ENCODE measurements around the gene EDEM3. TPM values are rescaled to one million over a fixed set of nuclear protein-coding genes. Genes with fewer than 3 reads are reported as not detected.

The EDEM3 gene
- total and polyA plus RNA-seq, 9 donors, result 7.1 to 22.7 (median 18.5) TPM

- no peaks in the 10 kb centered on the region for H3K9me3 ChIP-seq
- no peaks in the 10 kb centered on the region for H3K27me3 ChIP-seq
- no peak overlapping the region for H3K4me3 ChIP-seq
- no peaks in the 10 kb centered on the region for H3K36me3 ChIP-seq
- intact Hi-C loops (cut with DNase I), result no loop called here
- TF ChIP-seq EP300 (IDR thresholded peaks at IDR 0.05) (no peak), POLR2A (IDR thresholded peaks at IDR 0.05) (no peak), CTCF (IDR thresholded peaks at IDR 0.05) (no peak)
- no peaks in the 10 kb centered on the region for H3K4me1 ChIP-seq (ENCODE audit: insufficient read depth)
- 80 to 85% (median 81%) methylated on average over 9 of the region's 9 CpGs for WGBS, 3 donors
- no peak for DNase-seq
- H3K27ac ChIP-seq, result no peak overlapping the region
Measured at GRCh38 chr1:184673305-184673704, 81.4 kb downstream of the EDEM3 start.

- intact Hi-C loops (cut with DNase I), result no loop called here
Measured at GRCh38 chr1:184672013-184672726, 82.5 kb downstream of the EDEM3 start.

GRCh38 chr1:184669391-184669790 is 85.3 kb downstream of the EDEM3 start:
- Histone ChIP-seq H3K27ac (no peak overlapping the region), H3K4me3 (no peak overlapping the region), H3K27me3 (no peaks in the 10 kb centered on the region), H3K4me1 (ENCODE audit: insufficient read depth) (no peaks in the 10 kb centered on the region), H3K9me3 (no peaks in the 10 kb centered on the region), H3K36me3 (no peaks in the 10 kb centered on the region)
- 36 to 60% (median 59%) methylated on average over 1 of the region's 1 CpG for WGBS, 3 donors
- intact Hi-C loops (cut with DNase I), result loop anchor here in 2 of 4 donors (10.0 kb wide), 3 partner anchors 105 to 595 kb away; partner anchors contain the start of gene C1orf21 (in 1 of the 2)
- no peak for DNase-seq
- TF ChIP-seq CTCF (IDR thresholded peaks at IDR 0.05), result no peak
- no peak for TF ChIP-seq POLR2A (IDR thresholded peaks at IDR 0.05)
- TF ChIP-seq EP300 (IDR thresholded peaks at IDR 0.05), result no peak

More at GRCh38 chr1:184672013-184672726, 82.5 kb downstream of the EDEM3 start:
- DNase-seq, result no peak
- Histone ChIP-seq H3K27me3 (no peaks in the 10 kb centered on the region), H3K36me3 (no peaks in the 10 kb centered on the region), H3K9me3 (no peaks in the 10 kb centered on the region), H3K4me1 (ENCODE audit: insufficient read depth) (no peaks in the 10 kb centered on the region), H3K4me3 (no peak overlapping the region), H3K27ac (no peak overlapping the region)
- 57 to 69% (median 65%) methylated on average over 9 of the region's 9 CpGs for WGBS, 3 donors
- no peak for TF ChIP-seq POLR2A (IDR thresholded peaks at IDR 0.05)
- TF ChIP-seq EP300 (IDR thresholded peaks at IDR 0.05), result no peak
- TF ChIP-seq CTCF (IDR thresholded peaks at IDR 0.05), result no peak

GRCh38 chr1:184665360-184665759 is 89.3 kb downstream of the EDEM3 start:
- no peak for DNase-seq
- H3K4me3 ChIP-seq, result no peak overlapping the region
- no peaks in the 10 kb centered on the region for H3K36me3 ChIP-seq
- WGBS, 3 donors, result 85 to 87% (median 86%) methylated on average over 6 of the region's 6 CpGs
- intact Hi-C loops (cut with DNase I), result loop anchor here in 3 of 4 donors (2.0 to 10.0 kb wide), 4 partner anchors 101 to 591 kb away; partner anchors contain the start of gene C1orf21 (in 1 of the 3)
- no peaks in the 10 kb centered on the region for H3K27me3 ChIP-seq
- H3K27ac ChIP-seq, result no peak overlapping the region
- no peaks in the 10 kb centered on the region for H3K4me1 ChIP-seq (ENCODE audit: insufficient read depth)
- no peak for TF ChIP-seq EP300 (IDR thresholded peaks at IDR 0.05)
- TF ChIP-seq CTCF (IDR thresholded peaks at IDR 0.05), result no peak
- TF ChIP-seq POLR2A (IDR thresholded peaks at IDR 0.05), result no peak
- no peaks in the 10 kb centered on the region for H3K9me3 ChIP-seq
